Astrocyte (in vitro differentiated cells and primary cell): ENCODE data around the gene SETD7. TPM values are rescaled to one million over a fixed set of nuclear protein-coding genes. Genes with fewer than 3 reads are reported as not detected.

Experiments
- DNase-seq: peaks from one replicate; pipeline ENCODE4 v3.0.0-alpha.2; 2010; ENCODE audit warnings: low read depth
- FAIRE-seq: peaks from 2 replicates; lab custom pipeline; 2011; peaks lifted over from hg19 to GRCh38; lab: Jason Lieb, UNC
- H2AFZ ChIP-seq: 2 replicates; pipeline ENCODE4 v1.6.0; 2012; ENCODE audit warnings: low read depth, low read length, inconsistent platforms
- H3K27ac ChIP-seq: 2 replicates; pipeline ENCODE4 v1.5.1; 2011; ENCODE audit warnings: low read depth, low read length, inconsistent platforms
- H3K27me3 ChIP-seq: 2 replicates; pipeline ENCODE4 v1.6.0; 2011; ENCODE audit warnings: low read length, inconsistent platforms; ENCODE audit not compliant: insufficient read depth
- H3K36me3 ChIP-seq: 2 replicates; pipeline ENCODE4 v1.5.1; 2011; ENCODE audit warnings: low read length, inconsistent platforms; ENCODE audit not compliant: insufficient read depth
- H3K4me1 ChIP-seq: 2 replicates; pipeline ENCODE4 v1.5.1; 2011; ENCODE audit warnings: low read length, inconsistent platforms; ENCODE audit not compliant: insufficient read depth
- H3K4me2 ChIP-seq: 2 replicates; pipeline ENCODE4 v1.6.0; 2012; ENCODE audit warnings: low read length, inconsistent platforms
- H3K4me3 ChIP-seq: 2 replicates; pipeline ENCODE4 v1.5.1; 2011; ENCODE audit warnings: low read depth, mild to moderate bottlenecking, low read length, inconsistent platforms; ENCODE audit not compliant: insufficient read depth
- H3K79me2 ChIP-seq: 2 replicates; pipeline ENCODE4 v1.6.0; 2012; ENCODE audit warnings: mild to moderate bottlenecking, low read length, inconsistent platforms; ENCODE audit not compliant: insufficient read depth
- H3K9ac ChIP-seq: 2 replicates; pipeline ENCODE4 v1.6.0; 2012; ENCODE audit warnings: mild to moderate bottlenecking, low read length, inconsistent platforms
- H3K9me3 ChIP-seq: 2 replicates; pipeline ENCODE4 v1.5.1; 2012; ENCODE audit warnings: low read depth, mild to moderate bottlenecking, low read length, inconsistent platforms; ENCODE audit not compliant: insufficient read depth
- H4K20me1 ChIP-seq: 2 replicates; pipeline ENCODE4 v1.6.0; 2012; ENCODE audit warnings: low read length, inconsistent platforms; ENCODE audit not compliant: insufficient read depth
- H3K27ac Mint-ChIP-seq: one replicate; pipeline ENCODE4 v1.8.0; 2021; ENCODE audit warnings: mild to moderate bottlenecking, mixed read lengths; ENCODE audit not compliant: unreplicated experiment
- H3K27me3 Mint-ChIP-seq: one replicate; pipeline ENCODE4 v1.8.0; 2021; ENCODE audit warnings: low read depth, mixed read lengths; ENCODE audit not compliant: unreplicated experiment
- H3K36me3 Mint-ChIP-seq: one replicate; pipeline ENCODE4 v1.8.0; 2021; ENCODE audit warnings: low read depth, mixed read lengths; ENCODE audit not compliant: unreplicated experiment
- H3K4me1 Mint-ChIP-seq: one replicate; pipeline ENCODE4 v1.8.0; 2021; ENCODE audit warnings: low read depth, mixed read lengths; ENCODE audit not compliant: unreplicated experiment
- H3K4me3 Mint-ChIP-seq: one replicate; pipeline ENCODE4 v1.8.0; 2021; ENCODE audit warnings: mild to moderate bottlenecking, moderate library complexity, mixed read lengths; ENCODE audit not compliant: unreplicated experiment
- H3K9me3 Mint-ChIP-seq: one replicate; pipeline ENCODE4 v1.8.0; 2021; ENCODE audit warnings: mild to moderate bottlenecking, mixed read lengths; ENCODE audit not compliant: unreplicated experiment
- CTCF ChIP-seq: IDR thresholded peaks from 2 replicates; pipeline ENCODE4 v1.5.1; 2011; ENCODE audit warnings: low read depth, mild to moderate bottlenecking, inconsistent platforms, low read length, moderate library complexity; ENCODE audit not compliant: insufficient read depth
- EZH2 ChIP-seq: IDR thresholded peaks from 2 replicates; pipeline ENCODE4 v1.6.1; 2012; ENCODE audit warnings: mild to moderate bottlenecking, low read length, inconsistent platforms; ENCODE audit not compliant: insufficient read depth
- total RNA-seq: library from RNA; stranded (reverse); gene quantifications from 2 replicates; pipeline ENCODE4 v1.2.1, GENCODE V29; 2021

The SETD7 gene
- total RNA-seq, 1 donor from 2014 or later: 55.0 TPM

GRCh38 chr4:139481465-139481864 lies 74.6 kb downstream of the SETD7 start:
- H3K36me3 Mint-ChIP-seq: no peaks in the 10 kb centered on the region
- no peak for FAIRE-seq

DNA sequence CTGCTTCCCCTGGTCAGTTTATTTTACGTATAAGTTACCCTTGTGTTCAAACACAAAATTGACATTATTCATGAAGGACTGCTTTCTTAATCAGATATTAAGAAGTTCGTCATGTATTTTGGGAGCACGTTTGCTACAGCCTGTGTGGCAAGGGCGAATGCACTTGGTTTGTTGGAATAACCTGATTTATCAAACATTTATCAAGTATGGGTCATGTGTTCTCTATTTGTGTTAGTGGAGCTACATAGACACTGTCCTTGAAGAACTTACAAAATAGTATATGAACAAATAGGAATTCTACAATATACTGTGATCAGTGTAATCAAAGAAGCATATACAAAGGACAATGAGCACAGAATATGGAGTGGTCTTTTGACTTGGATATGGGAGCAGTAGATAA lies 79.7 kb downstream of the SETD7 start:
- TF ChIP-seq EZH2 (no peak), CTCF (no peak)
- Mint-ChIP-seq H3K27me3 (no peaks in the 10 kb centered on the region), H3K4me1 (peaks cover 5% of the 10 kb centered on the region), H3K9me3 (peaks cover 3% of the 10 kb centered on the region), H3K27ac (no peak overlapping the region), H3K36me3 (peaks cover 9% of the 10 kb centered on the region), H3K4me3 (no peak overlapping the region)
- Histone ChIP-seq H3K27me3 (no peaks in the 10 kb centered on the region), H3K79me2 (peaks cover 6% of the 10 kb centered on the region), H2AFZ (no peak overlapping the region), H4K20me1 (peaks cover under 1% of the 10 kb centered on the region), H3K27ac (no peak overlapping the region), H3K9me3 (no peaks in the 10 kb centered on the region), H3K9ac (no peak overlapping the region), H3K4me2 (no peak overlapping the region), H3K4me1 (no peaks in the 10 kb centered on the region), H3K36me3 (peaks cover 2% of the 10 kb centered on the region), H3K4me3 (no peak overlapping the region)
- FAIRE-seq (no peak), DNase-seq (no peak)

More at GRCh38 chr4:139481465-139481864, 74.6 kb downstream of the SETD7 start:
- Histone ChIP-seq H2AFZ (no peak overlapping the region), H3K36me3 (no peaks in the 10 kb centered on the region), H3K27me3 (no peaks in the 10 kb centered on the region), H3K79me2 (no peaks in the 10 kb centered on the region), H3K9ac (no peak overlapping the region), H4K20me1 (no peaks in the 10 kb centered on the region), H3K9me3 (no peaks in the 10 kb centered on the region), H3K4me2 (no peak overlapping the region), H3K27ac (no peak overlapping the region), H3K4me1 (no peaks in the 10 kb centered on the region), H3K4me3 (no peak overlapping the region)
- H3K9me3 Mint-ChIP-seq: no peaks in the 10 kb centered on the region
- DNase-seq: no peak
- H3K4me3 Mint-ChIP-seq: no peak overlapping the region
- H3K27ac Mint-ChIP-seq: no peak overlapping the region
- no peaks in the 10 kb centered on the region for H3K27me3 Mint-ChIP-seq
- H3K4me1 Mint-ChIP-seq: peaks cover 5% of the 10 kb centered on the region
- TF ChIP-seq CTCF (no peak), EZH2 (no peak)

DNA sequence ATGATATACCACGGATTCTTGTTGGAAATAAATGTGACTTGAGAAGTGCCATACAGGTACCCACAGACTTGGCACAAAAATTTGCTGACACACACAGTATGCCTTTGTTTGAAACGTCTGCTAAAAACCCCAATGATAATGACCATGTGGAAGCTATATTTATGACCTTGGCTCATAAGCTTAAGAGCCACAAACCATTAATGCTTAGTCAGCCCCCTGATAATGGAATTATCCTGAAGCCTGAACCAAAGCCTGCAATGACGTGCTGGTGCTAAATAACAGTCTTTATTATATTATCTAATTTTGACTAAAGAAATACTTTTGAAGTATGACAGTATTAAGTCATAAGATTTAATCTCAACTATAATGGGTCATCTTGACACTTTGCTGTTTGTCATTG lies 83.2 kb downstream of the SETD7 start:
- no peak overlapping the region for H3K4me2 ChIP-seq
- no peak overlapping the region for H3K4me3 ChIP-seq
- H3K27ac ChIP-seq: no peak overlapping the region
- peaks cover 37% of the 10 kb centered on the region for H3K79me2 ChIP-seq
- Mint-ChIP-seq H3K27ac (no peak overlapping the region), H3K27me3 (no peaks in the 10 kb centered on the region), H3K4me1 (peaks cover 8% of the 10 kb centered on the region), H3K9me3 (peaks cover 19% of the 10 kb centered on the region), H3K4me3 (no peak overlapping the region), H3K36me3 (peaks cover 22% of the 10 kb centered on the region)
- H3K4me1 ChIP-seq: no peaks in the 10 kb centered on the region
- no peak for FAIRE-seq
- no peak for DNase-seq
- H3K27me3 ChIP-seq: no peaks in the 10 kb centered on the region
- H3K9ac ChIP-seq: no peak overlapping the region
- peaks cover 34% of the 10 kb centered on the region for H4K20me1 ChIP-seq
- peaks cover 2% of the 10 kb centered on the region for H3K36me3 ChIP-seq
- H3K9me3 ChIP-seq: peaks cover 3% of the 10 kb centered on the region
- TF ChIP-seq CTCF (no peak), EZH2 (no peak)
- no peak overlapping the region for H2AFZ ChIP-seq
